Vagina (tissue), 2 donors: ENCODE measurements around the gene PIM1.

Source experiments
- CTCF ChIP-seq, 3 experiments: fragments of 450-650 bp in 2 of 3; fragments of 200-600 bp in 1 of 3; sonication (generic) in 1 of 3; IDR thresholded peaks; one replicate each; pipeline ENCODE4 v1.5.1; 2017 to 2019; ENCODE audit warnings: antibody characterized with exemption in 3 of 3, mild to moderate bottlenecking in 2 of 3, moderate library complexity in 2 of 3
- POLR2AphosphoS5 ChIP-seq, 2 donors: sonication (generic); formaldehyde crosslinking; IDR thresholded peaks; one replicate each; pipeline ENCODE4 v1.9.0; 2017; ENCODE audit warnings: antibody characterized with exemption in 2 of 2, mild to moderate bottlenecking in 2 of 2, low read depth in 1 of 2; ENCODE audit not compliant: insufficient read depth in 1 of 2

- TF ChIP-seq CTCF (IDR thresholded peaks at IDR 0.05), result no peak
- TF ChIP-seq POLR2AphosphoS5 (IDR thresholded peaks at IDR 0.05; ENCODE audit: insufficient read depth in 1 of 2, low read depth in 1 of 2), result no peak
Observed at GRCh38 chr6:37180075-37180474, 10.1 kb downstream of the PIM1 start.
